HG03196 (cell line): ENCODE measurements around the gene FKTN.

Source experiments
- ATAC-seq: cut with Tn5 transposase; IDR thresholded peaks from one replicate; pipeline ENCODE4 v1.9.1; 2021; ENCODE audit not compliant: unreplicated experiment

Gene FKTN

DNA sequence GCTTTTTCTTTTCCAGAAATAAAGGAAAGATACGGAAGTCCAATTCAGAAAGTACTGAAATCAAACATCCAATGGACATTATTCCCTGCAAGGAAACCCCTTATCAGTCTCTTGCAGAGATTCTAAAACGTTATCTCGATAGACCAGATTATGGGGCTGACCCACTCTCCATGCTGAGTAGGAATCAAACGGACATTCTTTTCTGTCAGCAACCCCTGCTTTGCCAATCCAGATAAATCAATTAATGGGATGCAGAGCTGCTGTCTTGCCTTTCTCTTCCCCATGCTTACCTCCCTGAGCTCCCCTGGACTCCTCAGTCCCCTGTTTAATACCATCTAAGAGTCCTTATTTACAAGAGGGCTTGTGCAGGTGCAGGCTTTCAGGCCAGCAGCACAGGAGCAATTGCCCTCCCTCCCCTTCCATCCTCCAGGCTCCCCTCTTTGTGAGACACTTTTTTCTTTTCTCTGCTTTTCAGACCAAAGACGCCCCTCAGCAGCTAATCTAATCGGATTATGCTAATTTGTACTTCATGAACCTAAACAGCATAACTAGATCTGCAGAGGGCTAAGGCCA is 118.5 kb downstream of the FKTN start:
- no peak for ATAC-seq

DNA sequence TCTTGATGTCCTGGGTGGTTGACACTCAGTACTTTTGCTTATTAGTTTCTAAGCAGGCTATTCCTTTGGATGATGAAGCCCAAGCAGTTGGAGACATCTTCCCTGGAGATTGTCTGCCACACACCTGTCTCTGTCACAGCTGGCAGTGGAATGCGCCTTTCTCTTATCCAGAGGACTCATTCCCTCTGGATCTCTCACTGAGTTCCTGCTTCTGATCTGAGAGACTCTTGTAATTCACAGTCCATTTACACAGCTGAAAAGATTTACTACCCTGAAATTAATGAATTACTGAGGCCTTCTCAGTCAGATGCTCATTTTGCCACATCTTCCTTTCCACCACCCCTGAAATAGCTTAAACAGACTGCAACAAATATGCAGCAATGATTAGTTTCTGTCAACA is 120.2 kb downstream of the FKTN start:
- ATAC-seq: no peak

DNA sequence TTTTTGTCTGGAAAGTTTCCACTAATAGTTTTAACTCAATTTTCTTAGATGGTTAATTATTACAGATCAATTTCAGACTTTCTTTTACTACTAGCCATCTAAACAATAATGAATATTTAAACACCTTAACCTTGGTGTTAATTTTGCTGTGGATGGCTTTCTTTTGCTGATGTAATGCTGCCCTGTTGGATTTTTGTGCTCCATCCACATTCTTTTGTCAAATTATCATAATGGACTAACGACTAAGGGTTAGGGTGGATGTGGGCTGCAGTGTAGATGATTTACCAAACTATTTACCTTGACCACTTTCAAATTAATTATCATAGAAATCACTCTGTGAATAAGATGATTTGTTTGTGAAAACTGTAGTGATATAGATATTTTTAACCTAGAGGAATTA is 120.8 kb downstream of the FKTN start:
- ATAC-seq: no peak

DNA sequence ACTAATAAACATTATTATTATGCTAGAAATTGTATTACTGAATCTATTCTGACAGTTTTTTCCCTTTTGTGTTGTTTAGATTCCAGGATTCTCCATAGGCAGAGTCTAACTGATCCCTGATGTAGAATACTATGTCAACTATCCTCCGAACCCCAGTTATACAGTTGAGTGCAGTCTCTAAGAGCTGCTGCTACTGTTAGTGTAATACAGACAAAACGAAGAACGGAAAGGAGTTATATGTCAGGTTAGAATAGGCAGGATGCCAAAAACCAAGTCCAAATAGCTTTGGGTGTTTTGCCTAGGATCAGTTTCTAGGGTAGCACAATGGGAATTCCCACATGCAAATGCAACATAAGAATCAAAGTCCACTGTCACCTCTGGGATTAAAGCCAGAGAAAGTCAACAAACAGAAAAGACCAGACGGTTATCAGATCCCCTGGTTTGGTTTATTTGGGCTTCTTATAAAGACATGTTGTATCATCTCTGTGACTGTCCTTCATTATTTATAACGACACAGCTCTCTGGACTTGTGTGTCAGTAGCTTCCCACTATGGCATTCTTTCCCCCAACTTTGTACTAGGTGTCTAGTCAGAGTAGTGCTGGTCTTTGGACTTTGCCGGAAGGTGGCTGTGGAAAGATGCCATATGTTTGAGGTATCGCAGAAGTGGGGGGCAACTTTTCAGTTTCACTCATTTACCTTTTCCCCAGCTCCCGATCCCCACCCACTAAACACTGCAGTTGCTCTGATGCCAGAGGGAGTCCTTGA is 121.5 kb downstream of the FKTN start:
- no peak for ATAC-seq

DNA sequence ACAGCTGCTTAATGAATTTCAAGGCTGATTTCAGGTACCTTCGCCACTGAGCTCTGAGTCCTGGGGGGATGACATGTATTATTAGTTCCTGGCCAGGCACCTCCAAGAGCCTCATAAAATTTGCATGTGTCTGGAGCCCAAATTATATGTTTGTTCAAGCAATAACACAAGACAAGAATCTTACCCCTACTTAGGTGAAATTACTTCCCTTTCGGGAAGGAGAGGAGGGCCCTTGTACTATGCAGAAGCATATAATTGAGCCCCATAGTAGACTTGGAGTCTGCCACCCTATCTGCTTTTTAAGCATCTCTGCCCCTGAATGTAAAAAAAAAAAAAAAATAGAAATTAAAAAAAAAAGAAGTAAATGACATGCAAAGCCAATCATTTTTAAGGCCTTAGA is 123.4 kb downstream of the FKTN start:
- ATAC-seq: no peak

- no peak for ATAC-seq
These were observed 123.8 kb downstream of the FKTN start for GRCh38 chr9:105681724-105682123.

GRCh38 chr9:105683688-105684275 is 125.9 kb downstream of the FKTN start:
- ATAC-seq: no peak

DNA sequence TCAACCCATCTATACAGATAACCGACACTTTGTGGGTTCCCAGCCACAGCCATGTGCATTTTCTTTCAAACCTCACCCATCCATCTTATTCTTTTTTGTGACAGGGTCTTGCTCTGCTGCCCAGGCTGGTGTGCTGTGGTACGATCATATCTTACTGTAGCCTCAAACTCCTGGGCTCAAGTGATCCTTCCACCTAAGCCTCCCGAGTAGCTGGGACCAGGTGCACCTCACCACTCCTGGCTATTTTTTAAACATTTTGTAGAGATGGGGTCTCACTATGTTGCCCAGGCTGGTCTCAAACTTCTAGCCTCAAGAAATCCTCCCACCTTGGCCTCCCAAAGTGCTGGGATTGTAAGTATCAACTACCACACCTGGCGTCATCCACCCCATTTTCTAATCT is 129.0 kb downstream of the FKTN start:
- ATAC-seq: no peak
